GM10248 (cell line): Measurements from ENCODE around the gene WDR37.

Source experiments
- CTCF ChIA-PET: fragments of 300-600 bp; sonication (Branson Sonifier 250); formaldehyde crosslinking; extraction: SDS; loops from one replicate; lab custom pipeline; 2021; ENCODE audit warnings: antibody characterized with exemption; lab: Yijun Ruan, JAX
- POLR2A ChIA-PET: fragments of 350-650 bp; sonication (Branson Sonifier 250); formaldehyde crosslinking; extraction: SDS; loops from one replicate; lab custom pipeline; 2020; ENCODE audit warnings: antibody characterized with exemption; lab: Yijun Ruan, JAX
- DNase-seq: peaks from one replicate; pipeline ENCODE4 v3.0.0; 2012; ENCODE audit errors: extremely low spot score
- TF ChIP-seq, protein P1 (sequence below): IDR thresholded peaks from 2 replicates; pipeline ENCODE4 v1.5.1; 2012; ENCODE audit warnings: mild to moderate bottlenecking, low read depth; ENCODE audit errors: extremely low read depth, missing control alignments, control extremely low read depth

WDR37 gene

DNA sequence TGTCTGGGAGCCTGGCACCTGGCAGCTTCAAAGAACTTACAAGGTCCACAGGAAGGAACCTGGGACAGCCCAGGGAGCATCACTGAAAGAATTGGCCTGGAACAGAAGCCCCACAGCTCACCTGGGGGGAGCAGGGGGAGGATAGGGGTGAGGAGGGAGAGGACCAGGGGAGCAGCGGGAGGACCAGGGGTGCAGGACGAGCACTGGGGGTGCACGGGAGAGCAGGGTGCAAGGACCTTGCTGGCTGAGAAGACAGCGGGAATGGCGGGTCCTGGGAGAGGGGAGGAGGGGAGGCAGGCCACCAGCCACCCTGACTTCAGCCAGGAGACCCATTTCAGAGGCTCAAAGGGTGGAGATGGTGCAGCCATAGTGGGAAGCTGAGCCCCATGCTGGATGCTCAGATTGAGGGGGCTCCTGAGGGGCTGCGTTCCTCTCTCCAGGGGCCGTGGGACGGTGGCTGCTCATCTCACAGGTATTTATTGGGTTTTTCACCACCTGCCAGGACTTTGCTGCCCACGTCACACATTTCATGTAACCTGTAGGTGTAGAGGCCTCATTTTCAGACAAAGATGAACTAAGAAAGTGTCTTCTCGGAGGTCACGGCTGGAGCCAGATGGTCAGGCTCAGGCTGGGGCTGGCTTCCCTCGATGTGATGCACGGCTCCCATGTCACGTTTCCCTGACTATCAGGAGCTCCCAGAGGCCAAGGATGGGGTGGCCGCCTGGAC, 110.1 kb downstream of the WDR37 start:
- TF ChIP-seq, protein P1, sequence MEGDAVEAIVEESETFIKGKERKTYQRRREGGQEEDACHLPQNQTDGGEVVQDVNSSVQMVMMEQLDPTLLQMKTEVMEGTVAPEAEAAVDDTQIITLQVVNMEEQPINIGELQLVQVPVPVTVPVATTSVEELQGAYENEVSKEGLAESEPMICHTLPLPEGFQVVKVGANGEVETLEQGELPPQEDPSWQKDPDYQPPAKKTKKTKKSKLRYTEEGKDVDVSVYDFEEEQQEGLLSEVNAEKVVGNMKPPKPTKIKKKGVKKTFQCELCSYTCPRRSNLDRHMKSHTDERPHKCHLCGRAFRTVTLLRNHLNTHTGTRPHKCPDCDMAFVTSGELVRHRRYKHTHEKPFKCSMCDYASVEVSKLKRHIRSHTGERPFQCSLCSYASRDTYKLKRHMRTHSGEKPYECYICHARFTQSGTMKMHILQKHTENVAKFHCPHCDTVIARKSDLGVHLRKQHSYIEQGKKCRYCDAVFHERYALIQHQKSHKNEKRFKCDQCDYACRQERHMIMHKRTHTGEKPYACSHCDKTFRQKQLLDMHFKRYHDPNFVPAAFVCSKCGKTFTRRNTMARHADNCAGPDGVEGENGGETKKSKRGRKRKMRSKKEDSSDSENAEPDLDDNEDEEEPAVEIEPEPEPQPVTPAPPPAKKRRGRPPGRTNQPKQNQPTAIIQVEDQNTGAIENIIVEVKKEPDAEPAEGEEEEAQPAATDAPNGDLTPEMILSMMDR: no peak
- POLR2A ChIA-PET: no interaction called here
- CTCF ChIA-PET: interaction anchor here (1.2 kb wide), 1 partner anchor 8 kb away, joined by 3 read pairs; no protein-coding TSS in a partner anchor
- DNase-seq: no peak

- ChIA-PET CTCF (interaction anchor here (1.2 kb wide), 1 partner anchor 9 kb away, joined by 3 read pairs; no protein-coding TSS in a partner anchor), POLR2A (no interaction called here)
- TF ChIP-seq, protein P1: no peak
- DNase-seq: no peak
Observed at GRCh38 chr10:1166828-1167275, 110.7 kb downstream of the WDR37 start.

DNA sequence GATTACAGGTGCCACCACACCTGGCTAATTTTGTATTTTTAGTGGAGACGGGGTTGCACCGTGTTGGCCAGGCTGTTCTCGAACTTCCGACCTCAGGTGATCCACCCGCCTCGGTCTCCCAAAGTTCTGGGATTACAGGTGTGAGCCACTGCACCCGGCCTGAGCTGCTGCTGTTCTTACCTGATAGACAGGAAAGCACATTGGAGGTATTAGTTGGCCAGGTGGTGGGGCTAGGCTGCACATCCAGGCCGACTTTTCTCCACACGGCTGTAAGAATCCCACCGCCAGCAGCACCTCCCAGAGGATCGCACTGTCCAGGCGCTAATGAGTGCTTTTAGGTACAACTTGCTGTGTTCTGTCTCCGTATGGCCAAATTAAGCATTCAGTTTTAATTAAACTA, 112.6 kb downstream of the WDR37 start:
- TF ChIP-seq, protein P1: no peak
- no peak for DNase-seq
- ChIA-PET CTCF (interaction anchor here (1.3 kb wide), 1 partner anchor 15 kb away, joined by 3 read pairs; no protein-coding TSS in a partner anchor), POLR2A (interaction anchor here (0.7 kb wide), 1 partner anchor 1038 kb away, joined by 3 read pairs; no protein-coding TSS in a partner anchor)

DNA sequence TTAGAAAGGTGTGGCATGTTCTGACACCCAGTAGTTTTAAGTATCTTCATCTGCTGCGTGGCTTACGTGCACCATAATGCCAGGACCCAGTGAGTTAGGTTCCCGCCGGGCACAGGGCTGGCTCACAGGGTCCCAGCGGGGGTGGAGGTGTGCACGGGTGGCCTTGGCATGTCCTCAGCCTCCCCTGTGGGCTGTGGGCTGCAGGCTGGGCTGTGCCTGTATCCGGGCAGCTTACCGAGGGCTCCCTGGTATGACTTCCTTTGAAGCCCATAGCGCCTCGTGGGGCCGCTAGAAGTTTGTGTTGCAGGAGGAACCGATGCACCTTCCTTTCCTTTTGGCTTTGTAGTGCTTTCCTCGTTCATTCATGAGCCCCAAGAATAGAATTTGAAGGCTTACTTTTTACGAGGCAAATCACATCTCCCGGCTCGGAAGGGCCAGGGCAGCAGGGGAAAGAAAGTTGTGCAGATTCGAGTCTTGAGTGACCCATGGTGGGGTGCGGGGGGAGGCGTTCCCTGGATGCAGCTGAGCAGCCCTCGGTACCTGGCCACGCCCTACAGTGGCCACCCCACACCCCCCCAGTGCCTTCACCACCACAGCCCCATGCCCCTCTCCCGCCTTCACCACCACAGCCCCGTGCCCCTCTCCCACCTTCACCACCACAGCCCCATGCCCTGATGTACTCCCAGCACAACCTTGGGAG, 113.2 kb downstream of the WDR37 start:
- DNase-seq: no peak
- CTCF ChIA-PET: no interaction called here
- TF ChIP-seq, protein P1: no peak
- POLR2A ChIA-PET: no interaction called here

DNA sequence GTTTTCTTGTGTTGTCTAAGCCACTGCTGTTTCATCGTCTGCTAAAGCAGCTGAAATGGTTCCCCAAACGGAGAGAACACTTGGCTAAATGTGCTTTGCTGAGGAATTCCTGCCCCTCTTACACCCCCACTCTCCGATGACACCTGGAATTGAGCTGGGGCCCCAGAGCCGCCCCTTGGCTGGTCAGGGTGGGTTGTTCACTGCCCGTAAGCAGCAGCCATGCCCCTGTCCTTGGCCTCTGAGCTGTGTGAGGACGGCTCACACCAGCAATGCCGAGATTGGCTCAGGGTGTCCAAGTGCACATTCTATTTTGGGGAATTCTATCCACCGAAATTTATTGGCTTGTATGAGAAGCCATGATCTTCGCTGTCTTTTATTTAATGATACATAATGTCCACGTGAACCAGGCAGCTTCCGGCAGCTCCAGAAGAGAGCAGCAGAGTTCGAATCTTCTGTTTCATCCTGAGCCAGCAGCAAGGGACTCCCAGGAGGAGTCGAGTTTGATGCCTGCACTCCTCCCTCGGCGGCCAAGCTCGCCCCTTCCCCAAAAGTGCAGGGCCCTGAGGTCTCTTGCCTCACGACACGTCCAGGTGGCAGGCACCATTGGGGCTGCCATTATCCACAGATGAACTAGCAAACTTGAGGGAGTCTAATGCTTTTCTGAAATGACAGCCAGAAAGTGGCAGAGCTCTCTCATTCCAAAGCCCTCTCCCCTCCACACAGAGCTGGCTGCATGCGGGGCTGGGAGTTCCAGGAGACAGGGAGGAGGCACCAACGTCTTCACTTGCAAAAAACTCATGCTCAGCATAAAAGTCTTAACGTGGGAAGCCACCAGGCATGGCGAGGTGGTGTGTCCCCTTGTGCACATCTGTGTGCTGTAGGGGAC, 114.0 kb downstream of the WDR37 start:
- CTCF ChIA-PET: no interaction called here

More for the DNA sequence above, 114.0 kb downstream of the WDR37 start:
- POLR2A ChIA-PET: no interaction called here
- DNase-seq: no peak
- TF ChIP-seq, protein P1: no peak
